ENCODE data around the gene NEK3.

NEK3 gene

GRCh38 chr13:52162279-52163101 is 3.1 kb upstream of the NEK3 start:
- DNase-seq = no peak

GRCh38 chr13:52161181-52161646 is 1.8 kb upstream of the NEK3 start:
- Histone ChIP-seq H3K36me3 (replicated peaks; ENCODE audit: insufficient read depth, low read length) (no peaks in the 10 kb centered on the region), H4K20me1 (ENCODE audit: insufficient read depth, low read length) (no peaks in the 10 kb centered on the region), H3F3A (ENCODE audit: insufficient read depth, low read length) (no peaks in the 10 kb centered on the region), H3K27ac (ENCODE audit: low read length) (no peak overlapping the region), H3K9ac (ENCODE audit: low read length) (no peak overlapping the region), H3K9me2 (replicated peaks; ENCODE audit: insufficient read depth, low read length) (no peaks in the 10 kb centered on the region), H3K9me3 (replicated peaks; ENCODE audit: insufficient read depth, low read length) (no peaks in the 10 kb centered on the region), H3K79me2 (ENCODE audit: low read length) (no peaks in the 10 kb centered on the region), H3K27me3 (replicated peaks; ENCODE audit: insufficient read depth, low read length) (no peaks in the 10 kb centered on the region), H3K4me1 (ENCODE audit: low read length) (0 out of 2 replicates have a peak, but pooled peaks cover 4% of the 10 kb centered on the region), H2AFZ (ENCODE audit: low read length) (no peak overlapping the region), H3K4me3 (ENCODE audit: low read length) (no peak overlapping the region), H3K4me2 (ENCODE audit: low read depth, low read length) (no peak overlapping the region)
- no peak for TF ChIP-seq EZH2 (optimal IDR thresholded peaks at IDR 0.05; ENCODE audit: low read depth, low read length)
- TF ChIP-seq CTCF (IDR thresholded peaks at IDR 0.05; ENCODE audit: low read length) = no peak
- no peak for TF ChIP-seq EZH2phosphoT487 (IDR thresholded peaks at IDR 0.05; ENCODE audit: low read length)
- DNase-seq = no peak

More at GRCh38 chr13:52162279-52163101, 3.1 kb upstream of the NEK3 start:
- Histone ChIP-seq H3F3A (ENCODE audit: insufficient read depth, low read length) (no peaks in the 10 kb centered on the region), H3K4me1 (ENCODE audit: low read length) (0 out of 2 replicates have a peak, but pooled peaks cover 4% of the 10 kb centered on the region), H3K9ac (ENCODE audit: low read length) (no peak overlapping the region), H3K4me3 (ENCODE audit: low read length) (no peak overlapping the region), H3K27me3 (replicated peaks; ENCODE audit: insufficient read depth, low read length) (no peaks in the 10 kb centered on the region), H2AFZ (ENCODE audit: low read length) (no peak overlapping the region), H3K9me2 (replicated peaks; ENCODE audit: insufficient read depth, low read length) (no peaks in the 10 kb centered on the region), H3K79me2 (ENCODE audit: low read length) (no peaks in the 10 kb centered on the region), H4K20me1 (ENCODE audit: insufficient read depth, low read length) (no peaks in the 10 kb centered on the region), H3K27ac (ENCODE audit: low read length) (no peak overlapping the region), H3K9me3 (replicated peaks; ENCODE audit: insufficient read depth, low read length) (no peaks in the 10 kb centered on the region), H3K36me3 (replicated peaks; ENCODE audit: insufficient read depth, low read length) (no peaks in the 10 kb centered on the region), H3K4me2 (ENCODE audit: low read depth, low read length) (no peak overlapping the region)
- TF ChIP-seq EZH2 (optimal IDR thresholded peaks at IDR 0.05; ENCODE audit: low read depth, low read length) (no peak), EZH2phosphoT487 (IDR thresholded peaks at IDR 0.05; ENCODE audit: low read length) (no peak), CTCF (IDR thresholded peaks at IDR 0.05; ENCODE audit: low read length) (no peak)

GRCh38 chr13:52160506-52160905 is 1.1 kb upstream of the NEK3 start:
- no peak overlapping the region for H3K4me2 ChIP-seq (ENCODE audit: low read depth, low read length)
- H3K9ac ChIP-seq (ENCODE audit: low read length) = no peak overlapping the region
- no peaks in the 10 kb centered on the region for H3K9me3 ChIP-seq (replicated peaks; ENCODE audit: insufficient read depth, low read length)
- no peak overlapping the region for H3K27ac ChIP-seq (ENCODE audit: low read length)
- H3K4me1 ChIP-seq (ENCODE audit: low read length) = 0 out of 2 replicates have a peak, but pooled peaks cover 4% of the 10 kb centered on the region
- no peak overlapping the region for H2AFZ ChIP-seq (ENCODE audit: low read length)
- no peaks in the 10 kb centered on the region for H3K9me2 ChIP-seq (replicated peaks; ENCODE audit: insufficient read depth, low read length)
- H3K27me3 ChIP-seq (replicated peaks; ENCODE audit: insufficient read depth, low read length) = no peaks in the 10 kb centered on the region
- no peaks in the 10 kb centered on the region for H4K20me1 ChIP-seq (ENCODE audit: insufficient read depth, low read length)
- no peaks in the 10 kb centered on the region for H3K79me2 ChIP-seq (ENCODE audit: low read length)
- no peaks in the 10 kb centered on the region for H3F3A ChIP-seq (ENCODE audit: insufficient read depth, low read length)
- H3K36me3 ChIP-seq (replicated peaks; ENCODE audit: insufficient read depth, low read length) = no peaks in the 10 kb centered on the region
- no peak for TF ChIP-seq EZH2phosphoT487 (IDR thresholded peaks at IDR 0.05; ENCODE audit: low read length)
- TF ChIP-seq CTCF (IDR thresholded peaks at IDR 0.05; ENCODE audit: low read length) = no peak
- TF ChIP-seq EZH2 (optimal IDR thresholded peaks at IDR 0.05; ENCODE audit: low read depth, low read length) = no peak
- no peak for DNase-seq
- no peak overlapping the region for H3K4me3 ChIP-seq (ENCODE audit: low read length)

Measured in MM.1S (cell line).